Activated CD4-positive, alpha-beta T cell treated with anti-CD3 and anti-CD28 coated beads, Interleukin-10, Interleukin-2, amounts not matched to agents 100 ng/mL and 50 ng/mL, durations not matched to agents 16 hours and 8 hours (primary cell): Measurements from ENCODE around the gene PRCP.
A peak's percentile ranks its signal among the peaks of the same experiment; 100 is the strongest.

Experiments used
- DNase-seq: peaks from one replicate; pipeline ENCODE4 v3.0.0-alpha.2; 2020

Gene PRCP

GRCh38 chr11:82906931-82907330, 6.7 kb upstream of the PRCP start:
- no peak for DNase-seq

GRCh38 chr11:82906236-82906635, 6.0 kb upstream of the PRCP start:
- peak; percentile 31 for DNase-seq

GRCh38 chr11:82903843-82904586, 3.8 kb upstream of the PRCP start:
- no peak for DNase-seq

DNA sequence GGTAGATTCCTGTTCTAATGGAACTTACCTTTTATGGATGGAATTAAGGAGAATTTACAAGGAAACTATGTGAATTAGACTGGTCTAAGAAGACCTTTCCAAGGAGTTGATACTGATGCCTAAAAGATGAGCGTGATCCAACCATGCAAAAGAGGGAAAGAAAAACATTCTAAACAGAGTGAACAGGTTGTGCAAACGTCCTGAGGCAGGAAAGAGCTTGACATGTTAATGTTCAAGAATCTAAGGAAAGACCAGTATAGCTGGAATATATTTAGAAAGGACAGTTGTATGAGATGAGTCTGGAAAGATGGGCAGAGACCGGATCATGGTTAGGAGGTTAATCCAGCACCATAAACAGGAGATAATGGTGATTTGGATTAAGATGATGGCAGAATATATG, 2.6 kb upstream of the PRCP start:
- DNase-seq = no peak

DNA sequence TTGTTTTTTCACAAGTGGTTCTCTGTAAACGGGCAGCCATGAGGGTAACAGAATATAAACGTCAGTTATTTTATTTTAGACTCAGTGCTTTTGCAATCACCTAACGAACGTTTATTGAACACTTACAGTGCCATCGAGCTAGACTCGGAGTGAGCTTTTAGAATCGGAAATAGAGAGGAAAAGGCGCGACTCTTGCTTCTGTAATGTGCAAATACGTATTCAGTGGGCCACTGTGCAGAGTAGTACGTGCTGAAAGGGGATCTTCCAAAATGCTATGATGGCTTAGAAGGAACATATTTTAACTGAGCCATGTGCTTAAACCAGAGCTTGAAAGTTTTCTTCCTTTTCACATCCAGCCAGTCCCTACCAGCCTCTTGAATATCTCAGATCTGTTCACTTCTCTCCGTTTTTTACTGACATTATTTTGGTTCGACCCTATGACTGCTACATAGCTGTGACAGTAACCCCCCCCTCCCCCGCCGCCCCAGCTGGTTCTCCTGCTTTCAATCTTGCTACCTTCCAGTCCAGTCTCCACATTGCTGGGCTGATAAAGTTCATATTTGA, 1.8 kb upstream of the PRCP start:
- peak; percentile 7 for DNase-seq

- peak; percentile 97 for DNase-seq
Observed at GRCh38 chr11:82901165-82901921, 1.1 kb upstream of the PRCP start, which contains the start of gene DDIAS. Gene DDIAS (plus strand): TSS chr11:82901736. CDS start chr11:82914739, 13,003 bp downstream.

DNA sequence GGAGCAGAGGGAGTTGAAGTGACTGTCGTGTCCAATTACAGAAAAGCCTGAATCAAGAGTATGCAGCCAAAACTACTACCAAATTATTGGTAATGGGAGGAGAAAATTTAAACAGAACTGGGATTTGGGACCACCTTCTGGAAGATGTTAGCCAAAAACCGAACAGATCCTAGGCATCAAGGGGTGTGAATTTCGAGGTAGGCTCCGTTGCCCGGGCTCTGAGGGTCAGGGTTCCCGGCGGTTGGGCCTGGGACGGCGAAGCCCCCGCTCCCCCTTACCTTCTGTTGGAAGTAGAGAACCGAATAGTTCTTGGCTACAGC, 313 bp downstream of the PRCP start:
- DNase-seq = no peak

DNA sequence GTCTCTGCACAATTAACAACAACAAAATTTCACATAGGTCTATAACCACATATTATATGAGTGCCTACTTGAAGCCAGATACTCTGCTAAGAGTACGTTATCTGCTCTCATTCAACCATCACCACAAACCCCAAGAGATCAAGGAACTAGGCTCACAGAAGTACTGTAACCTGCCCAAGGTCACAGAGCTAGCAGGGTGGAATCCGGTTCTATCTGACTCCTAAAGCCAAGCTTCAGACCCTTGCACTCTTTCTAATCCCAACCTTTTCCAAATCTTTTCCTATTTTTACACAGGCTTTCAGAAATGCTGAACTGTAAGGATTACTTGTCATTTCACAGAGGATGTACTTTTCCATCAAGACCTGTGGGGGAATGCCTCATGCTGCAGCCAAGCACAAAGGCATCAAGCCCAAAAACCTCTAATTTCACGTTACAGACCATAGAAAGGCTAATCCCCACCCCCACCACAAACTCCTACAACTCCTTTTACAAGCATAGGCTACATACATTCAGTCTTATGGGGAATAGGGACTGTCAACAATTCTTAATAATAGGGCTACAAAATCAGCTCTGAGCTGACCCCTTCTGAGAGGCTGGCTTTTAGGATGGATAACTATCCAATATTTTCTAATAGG, 927 bp downstream of the PRCP start:
- peak; percentile 28 for DNase-seq

- no peak for DNase-seq
Observed at GRCh38 chr11:82898241-82898640, 2.0 kb downstream of the PRCP start.

- DNase-seq = no peak
Observed at GRCh38 chr11:82896183-82896582, 4.0 kb downstream of the PRCP start.

DNA sequence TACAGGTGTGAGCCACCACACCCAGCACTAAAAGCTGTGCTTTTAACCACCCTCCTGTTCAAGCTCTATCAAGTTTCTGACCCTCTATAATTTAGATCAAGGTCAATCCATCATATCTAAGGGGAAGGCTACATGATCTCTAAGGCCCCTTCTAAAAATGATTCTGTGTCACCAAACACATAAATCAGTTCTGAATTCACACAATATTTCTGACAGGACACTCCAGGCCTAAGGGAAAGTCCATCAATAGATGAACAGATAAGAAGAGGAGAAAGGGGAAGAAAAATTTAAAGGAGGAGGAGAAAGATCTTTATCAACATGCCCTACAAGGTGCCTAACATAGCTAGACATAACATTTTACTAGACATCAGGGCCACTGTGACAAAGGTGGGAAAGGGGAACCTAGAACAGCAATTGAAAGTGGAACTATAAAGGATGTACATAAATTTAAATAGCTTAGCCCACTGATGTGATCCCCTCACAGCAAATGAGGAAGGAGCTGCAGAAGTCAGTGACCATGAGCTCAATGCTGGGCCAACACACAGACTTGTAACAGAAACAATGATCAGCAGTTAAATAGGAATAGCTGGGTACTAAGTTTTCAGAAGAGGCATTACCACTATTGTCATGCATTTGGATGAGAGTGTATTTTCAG, 4.7 kb downstream of the PRCP start:
- DNase-seq = no peak

DNA sequence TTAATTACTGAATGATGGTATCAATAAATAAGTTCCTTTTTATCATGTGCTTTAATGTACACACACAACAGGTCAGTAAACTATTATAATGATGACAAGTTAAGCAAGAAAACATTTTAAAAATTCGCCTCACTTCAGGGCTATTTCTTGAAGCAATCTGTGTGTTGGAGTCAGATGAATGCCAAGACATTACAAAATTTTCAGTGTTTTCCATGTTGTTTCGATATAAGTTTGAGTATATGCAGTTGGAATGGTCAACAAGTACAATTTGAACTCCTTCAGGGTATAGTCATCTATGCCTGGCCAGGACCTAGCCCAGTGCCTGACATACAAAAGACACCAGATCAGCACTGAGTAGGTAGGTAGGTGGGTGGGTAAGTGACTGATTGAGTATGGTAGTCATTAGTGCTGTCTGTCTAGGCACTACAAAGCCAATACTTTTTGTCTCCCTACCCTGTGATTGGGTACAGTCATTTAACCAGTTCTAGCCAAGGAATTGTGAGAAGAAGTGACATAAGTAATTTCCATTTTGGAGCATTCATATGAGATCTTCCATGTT, 7.5 kb downstream of the PRCP start:
- DNase-seq = no peak

DNA sequence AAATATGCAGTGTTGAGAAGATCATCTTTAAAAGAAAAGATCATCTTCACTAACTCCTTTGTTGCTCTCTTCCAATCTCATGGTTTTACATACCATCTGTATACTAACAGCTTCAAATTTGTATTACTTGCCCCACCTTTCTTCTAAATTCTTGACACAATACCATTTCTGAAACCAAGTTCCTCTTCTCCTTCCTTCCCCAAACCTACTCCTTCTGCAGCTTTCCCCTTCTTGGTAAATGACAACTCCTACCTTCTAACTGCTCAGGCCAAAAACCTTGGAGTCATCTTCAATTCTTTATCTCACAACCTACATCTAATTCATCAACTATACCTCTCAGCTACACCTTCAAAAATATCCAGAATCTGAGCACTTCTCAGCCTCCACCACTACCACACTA, 9.3 kb downstream of the PRCP start:
- DNase-seq = no peak

DNA sequence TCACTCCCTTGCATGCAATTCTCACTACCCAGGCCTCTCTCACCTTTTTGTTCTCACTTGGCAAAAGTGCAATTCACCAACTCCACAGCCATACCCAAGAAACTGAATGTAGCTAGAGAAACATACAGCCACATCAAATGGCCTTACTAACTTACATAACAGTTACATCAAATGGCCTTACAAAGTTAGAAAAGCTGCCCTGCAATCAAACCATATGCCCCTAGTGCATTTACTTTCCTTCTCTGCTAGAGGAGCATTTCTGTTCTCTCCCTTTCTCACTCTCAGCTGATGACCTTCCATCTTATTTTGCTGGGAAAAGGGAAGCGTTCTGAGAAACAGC, 10.3 kb downstream of the PRCP start:
- no peak for DNase-seq

GRCh38 chr11:82889133-82890001, 10.9 kb downstream of the PRCP start:
- no peak for DNase-seq

DNA sequence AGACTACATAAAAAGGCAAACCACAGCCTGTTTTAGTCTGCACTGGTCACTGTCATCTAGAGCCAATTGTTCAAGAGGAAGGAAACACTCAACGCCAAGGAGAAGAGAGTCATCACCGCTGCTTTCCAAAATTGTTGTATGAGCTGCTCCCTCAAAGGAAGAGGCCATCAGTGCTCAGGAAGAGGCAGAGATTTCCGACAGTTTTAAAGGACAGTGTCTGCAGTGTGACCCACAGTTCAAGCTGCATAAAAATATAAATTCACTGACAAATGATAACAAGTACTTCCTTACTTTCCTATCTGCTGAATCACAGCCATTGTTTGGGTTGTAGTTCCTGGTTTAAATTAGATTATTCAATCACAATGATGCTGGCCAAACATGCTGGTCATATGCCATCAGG, 16.4 kb downstream of the PRCP start:
- no peak for DNase-seq

DNA sequence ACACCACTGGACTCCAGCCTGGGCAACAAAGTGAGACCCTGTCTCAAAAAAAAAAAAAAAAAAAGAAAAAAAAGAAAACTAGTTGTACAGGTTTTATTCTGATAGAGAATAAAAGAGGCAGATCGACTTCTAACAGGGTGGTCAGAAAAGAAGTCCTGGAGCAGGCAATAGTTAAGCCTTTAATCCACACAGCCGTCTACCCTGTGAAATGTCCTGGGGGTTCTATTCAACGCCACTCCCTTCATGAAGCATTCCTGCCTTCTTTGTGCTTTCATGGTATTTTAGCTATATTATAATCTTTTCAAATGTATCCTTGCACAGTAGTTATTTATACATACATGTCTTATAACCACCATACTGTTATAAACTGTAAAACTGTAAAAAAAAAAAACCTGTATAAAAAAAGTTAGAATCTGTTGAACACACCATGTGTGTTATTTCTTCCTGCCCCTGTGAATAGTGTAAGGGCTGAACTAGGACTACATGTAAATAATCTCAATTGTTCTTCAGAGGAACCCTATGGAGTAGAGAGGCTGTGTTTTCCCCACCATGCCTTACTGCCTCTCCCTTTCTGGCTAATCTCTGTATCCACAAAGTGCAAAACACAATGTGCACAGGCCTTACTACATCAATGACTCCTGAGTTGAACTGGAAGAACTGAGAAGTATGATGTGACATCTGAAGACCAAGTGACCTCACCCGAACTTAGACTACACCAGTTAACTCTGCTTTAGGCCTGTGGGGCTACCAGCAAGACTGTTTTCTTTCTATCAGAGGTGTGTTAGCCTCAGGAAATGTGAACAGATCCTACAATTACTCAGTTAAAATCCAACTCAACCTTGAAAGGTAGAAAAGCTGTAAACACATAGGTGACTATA, 25.3 kb downstream of the PRCP start:
- no peak for DNase-seq

- peak; percentile 11 for DNase-seq
Observed at GRCh38 chr11:82873919-82874333, 26.3 kb downstream of the PRCP start.

DNA sequence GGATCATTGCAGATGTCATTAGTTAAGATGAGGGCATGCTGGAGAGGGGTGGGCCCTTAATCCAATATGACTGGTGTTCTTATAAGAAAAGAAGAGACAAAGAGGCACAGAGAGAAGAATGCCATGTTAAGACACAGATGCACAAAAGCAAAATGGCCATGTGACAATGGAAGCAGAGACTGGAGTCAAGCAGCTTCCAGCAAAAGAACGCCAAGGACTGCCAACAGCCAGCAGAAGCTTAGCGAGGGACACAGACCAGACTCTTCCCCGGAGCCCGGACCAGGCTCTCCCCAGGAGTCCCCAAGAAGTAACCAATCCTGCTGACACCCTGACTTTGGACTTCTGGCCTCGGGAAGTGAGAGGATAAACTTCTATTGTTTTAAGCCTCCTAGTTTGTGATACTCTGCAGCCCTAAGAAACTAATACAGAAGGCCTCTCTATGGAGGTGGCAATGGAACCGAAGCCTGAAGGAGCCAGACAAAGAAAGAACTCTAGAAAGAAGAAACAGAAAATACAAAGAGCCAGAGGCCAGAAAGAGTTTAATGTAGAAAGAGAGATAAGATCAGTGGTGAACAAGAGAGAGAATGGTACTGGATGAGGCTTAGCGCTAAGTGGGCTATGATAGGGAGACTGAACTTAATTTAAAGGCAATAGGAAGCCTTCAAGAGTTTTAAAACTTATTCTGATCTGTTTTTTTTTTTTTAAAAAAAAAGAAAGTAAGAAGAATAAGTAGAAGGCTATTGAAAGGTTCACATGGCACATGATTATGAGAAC, 27.7 kb downstream of the PRCP start:
- no peak for DNase-seq

- DNase-seq = no peak
Observed at GRCh38 chr11:82871646-82872045, 28.6 kb downstream of the PRCP start.
